HG03342 (cell line): Measurements from ENCODE around the gene LAPTM5.
"Not testable (repeated sequence)": the region's sequence is repeated elsewhere in the genome, so short reads cannot be mapped to it uniquely, and the experiment has no call there.

Experiments
- ATAC-seq: cut with Tn5 transposase; IDR thresholded peaks from one replicate; pipeline ENCODE4 v1.9.1; 2021; ENCODE audit warnings: mild to moderate bottlenecking, moderate library complexity; ENCODE audit not compliant: unreplicated experiment

Gene LAPTM5

GRCh38 chr1:30773722-30774358, 16.3 kb upstream of the LAPTM5 start:
- ATAC-seq: no peak

GRCh38 chr1:30771005-30771404, 13.4 kb upstream of the LAPTM5 start:
- ATAC-seq: no peak

GRCh38 chr1:30770150-30770549, 12.6 kb upstream of the LAPTM5 start:
- ATAC-seq: no peak

GRCh38 chr1:30768830-30769718, 11.5 kb upstream of the LAPTM5 start:
- ATAC-seq: no peak

- ATAC-seq: no peak
These were observed 10.7 kb upstream of the LAPTM5 start for GRCh38 chr1:30768159-30768829.

- ATAC-seq: not testable (repeated sequence)
These were observed 9.4 kb upstream of the LAPTM5 start for GRCh38 chr1:30766948-30767347.

- ATAC-seq: no peak
These were observed 8.2 kb upstream of the LAPTM5 start for GRCh38 chr1:30765556-30766434.

GRCh38 chr1:30764939-30765555, 7.5 kb upstream of the LAPTM5 start:
- ATAC-seq: peak; percentile 52

- ATAC-seq: no peak
These were observed 6.8 kb upstream of the LAPTM5 start for GRCh38 chr1:30764396-30764795.

- no peak for ATAC-seq
These were observed 6.2 kb upstream of the LAPTM5 start for GRCh38 chr1:30763651-30764248.

- ATAC-seq: no peak
These were observed 5.5 kb upstream of the LAPTM5 start for GRCh38 chr1:30762930-30763650.

- no peak for ATAC-seq
These were observed 4.8 kb upstream of the LAPTM5 start for GRCh38 chr1:30762152-30762929.

- no peak for ATAC-seq
These were observed 4.0 kb upstream of the LAPTM5 start for GRCh38 chr1:30761381-30762151.

- ATAC-seq: no peak
These were observed 3.2 kb upstream of the LAPTM5 start for GRCh38 chr1:30760596-30761324.

- ATAC-seq: no peak
These were observed 2.2 kb upstream of the LAPTM5 start for GRCh38 chr1:30759718-30760281.

GRCh38 chr1:30758785-30759380, 1.3 kb upstream of the LAPTM5 start:
- ATAC-seq: no peak
